OCI-LY3 (cell line): Measurements from ENCODE around the gene TRANK1.
A peak's percentile ranks its signal among the peaks of the same experiment; 100 is the strongest.

Experiments
- H2AFZ ChIP-seq: fragments of 200-600, 300-600 bp; shearing (Covaris generic); 2 replicates; pipeline ENCODE4 v1.6.0; 2014; ENCODE audit warnings: antibody characterized with exemption, low read depth, low read length
- H3K27ac ChIP-seq: fragments of 200-600, 300-600 bp; sonication (generic); 2 replicates; pipeline ENCODE4 v1.5.1; 2014; ENCODE audit warnings: mild to moderate bottlenecking, low read length, moderate library complexity, mixed read lengths
- H3K27me3 ChIP-seq: fragments of 200-600, 300-600 bp; sonication (generic); 2 replicates; pipeline ENCODE4 v1.6.1; 2014; ENCODE audit warnings: low read depth, low read length, mixed read lengths
- H3K36me3 ChIP-seq: fragments of 200-600, 300-600 bp; sonication (generic); replicated peaks from 2 replicates; pipeline ENCODE3; 2014; ENCODE audit warnings: low read depth, low read length, mixed read lengths
- H3K4me1 ChIP-seq: fragments of 300-600, 200-600 bp; sonication (generic); 2 replicates; pipeline ENCODE4 v1.6.1; 2014; ENCODE audit warnings: low read length, mixed read lengths
- H3K4me2 ChIP-seq: fragments of 200-600, 300-600 bp; sonication (generic); 2 replicates; pipeline ENCODE4 v1.6.1; 2014; ENCODE audit warnings: low read length, mixed read lengths
- H3K4me3 ChIP-seq: fragments of 300-600, 200-600 bp; sonication (generic); 2 replicates; pipeline ENCODE4 v1.5.1; 2014; ENCODE audit warnings: antibody characterized with exemption, mild to moderate bottlenecking, low read length, moderate library complexity
- H3K79me2 ChIP-seq: fragments of 300-600, 200-600 bp; shearing (Covaris generic); 2 replicates; pipeline ENCODE4 v1.6.1; 2014; ENCODE audit warnings: mild to moderate bottlenecking, low read length, mixed read lengths
- H3K9ac ChIP-seq: fragments of 300-600, 200-600 bp; shearing (Covaris generic); 2 replicates; pipeline ENCODE4 v1.6.0; 2014; ENCODE audit warnings: mild to moderate bottlenecking, low read length, moderate library complexity
- H3K9me3 ChIP-seq: fragments of 200-600, 300-600 bp; shearing (Covaris generic); 2 replicates; pipeline ENCODE4 v1.6.1; 2014; ENCODE audit warnings: low read length, mixed read lengths; ENCODE audit not compliant: insufficient read depth
- H4K20me1 ChIP-seq: fragments of 200-600, 300-600 bp; sonication (generic); 2 replicates; pipeline ENCODE4 v1.6.1; 2016; ENCODE audit warnings: low read length, mixed read lengths; ENCODE audit not compliant: insufficient read depth
- CTCF ChIP-seq: fragments of 200-600, 300-600 bp; sonication (generic); IDR thresholded peaks from 2 replicates; pipeline ENCODE4 v1.5.1; 2014; ENCODE audit warnings: antibody characterized with exemption, low read length, low read depth
- EZH2phosphoT487 ChIP-seq: fragments of 200-600 bp; shearing (Covaris generic); IDR thresholded peaks from 2 replicates; pipeline ENCODE4 v1.6.1; 2018; ENCODE audit warnings: antibody characterized with exemption, mixed run types, low read depth

Gene TRANK1

GRCh38 chr3:36991923-36992805 is 47.3 kb upstream of the TRANK1 start:
- peak overlapping the region; percentile 83 for H3K4me2 ChIP-seq
- no peak overlapping the region for H2AFZ ChIP-seq
- H3K27ac ChIP-seq: peak overlapping the region; percentile 88
- peaks cover 37% of the 10 kb centered on the region for H3K4me1 ChIP-seq
- H4K20me1 ChIP-seq: peaks cover 28% of the 10 kb centered on the region
- peak overlapping the region; percentile 93 for H3K9ac ChIP-seq
- no peaks in the 10 kb centered on the region for H3K27me3 ChIP-seq
- peaks cover 60% of the 10 kb centered on the region for H3K36me3 ChIP-seq
- TF ChIP-seq CTCF: no peak
- TF ChIP-seq EZH2phosphoT487: no peak
- H3K9me3 ChIP-seq: no peaks in the 10 kb centered on the region
- peak overlapping the region; percentile 90 for H3K4me3 ChIP-seq
- H3K79me2 ChIP-seq: peaks cover 85% of the 10 kb centered on the region

GRCh38 chr3:36991147-36991546 is 46.3 kb upstream of the TRANK1 start:
- H3K27ac ChIP-seq: peak overlapping the region; percentile 88
- H3K79me2 ChIP-seq: peaks cover 80% of the 10 kb centered on the region
- peaks cover 37% of the 10 kb centered on the region for H3K4me1 ChIP-seq
- peak overlapping the region; percentile 93 for H3K9ac ChIP-seq
- no peaks in the 10 kb centered on the region for H3K27me3 ChIP-seq
- TF ChIP-seq CTCF (no peak), EZH2phosphoT487 (no peak)
- H2AFZ ChIP-seq: no peak overlapping the region
- peak overlapping the region; percentile 90 for H3K4me3 ChIP-seq
- peak overlapping the region; percentile 83 for H3K4me2 ChIP-seq
- peaks cover 59% of the 10 kb centered on the region for H3K36me3 ChIP-seq
- no peaks in the 10 kb centered on the region for H3K9me3 ChIP-seq
- peaks cover 32% of the 10 kb centered on the region for H4K20me1 ChIP-seq

GRCh38 chr3:36989568-36989967 is 44.7 kb upstream of the TRANK1 start:
- TF ChIP-seq CTCF: no peak
- TF ChIP-seq EZH2phosphoT487: no peak
- Histone ChIP-seq H3K79me2 (peaks cover 71% of the 10 kb centered on the region), H3K4me1 (peaks cover 37% of the 10 kb centered on the region), H3K36me3 (peaks cover 70% of the 10 kb centered on the region), H2AFZ (no peak overlapping the region), H3K4me3 (peak overlapping the region; percentile 90), H3K4me2 (peak overlapping the region; percentile 83), H3K9ac (peak overlapping the region; percentile 93), H3K9me3 (no peaks in the 10 kb centered on the region), H4K20me1 (peaks cover 32% of the 10 kb centered on the region), H3K27ac (peak overlapping the region; percentile 88), H3K27me3 (no peaks in the 10 kb centered on the region)

GRCh38 chr3:36989005-36989404 is 44.2 kb upstream of the TRANK1 start:
- H3K27me3 ChIP-seq: no peaks in the 10 kb centered on the region
- peak overlapping the region; percentile 88 for H3K27ac ChIP-seq
- no peak for TF ChIP-seq EZH2phosphoT487
- TF ChIP-seq CTCF: no peak
- peak overlapping the region; percentile 90 for H3K4me3 ChIP-seq
- H3K36me3 ChIP-seq: peaks cover 75% of the 10 kb centered on the region
- no peaks in the 10 kb centered on the region for H3K9me3 ChIP-seq
- H3K79me2 ChIP-seq: peaks cover 65% of the 10 kb centered on the region
- peak overlapping the region; percentile 83 for H3K4me2 ChIP-seq
- no peak overlapping the region for H2AFZ ChIP-seq
- peaks cover 32% of the 10 kb centered on the region for H4K20me1 ChIP-seq
- peak overlapping the region; percentile 93 for H3K9ac ChIP-seq
- H3K4me1 ChIP-seq: peaks cover 32% of the 10 kb centered on the region
